Activated CD8-positive, alpha-beta T cell treated with anti-CD3 and anti-CD28 coated beads for 36 hours (primary cell): ENCODE measurements around the gene IDUA. TPM values are rescaled to one million over a fixed set of nuclear protein-coding genes. Genes with fewer than 3 reads are reported as not detected.

ENCODE experiments used
- ATAC-seq: fragments of 200-7000 bp; cut with Tn5 transposase; one replicate; pipeline ENCODE4 v1.10.0; 2021; ENCODE audit warnings: mild to moderate bottlenecking, moderate library complexity
- CTCF ChIA-PET: fragments of 350-600 bp; sonication (Branson Sonifier 250); formaldehyde crosslinking; loops from one replicate; lab custom pipeline; 2021; ENCODE audit warnings: antibody characterized with exemption; lab: Charles Lee
- POLR2A ChIA-PET: fragments of 350-600 bp; sonication (Branson Sonifier 250); formaldehyde crosslinking; loops from one replicate; lab custom pipeline; 2021; ENCODE audit warnings: antibody characterized with exemption; lab: Charles Lee
- DNase-seq: peaks from one replicate; pipeline ENCODE4 v3.0.0-alpha.2; 2020
- H3K27ac Mint-ChIP-seq: one replicate; pipeline ENCODE4 v1.8.0; 2021; ENCODE audit warnings: mild to moderate bottlenecking, mixed read lengths
- H3K27me3 Mint-ChIP-seq: one replicate; pipeline ENCODE4 v1.8.0; 2021; ENCODE audit warnings: mixed read lengths
- H3K36me3 Mint-ChIP-seq: one replicate; pipeline ENCODE4 v1.8.0; 2021; ENCODE audit warnings: low read depth, mixed read lengths
- H3K4me1 Mint-ChIP-seq: one replicate; pipeline ENCODE4 v1.8.0; 2021; ENCODE audit warnings: low read depth, mixed read lengths
- H3K4me3 Mint-ChIP-seq: one replicate; pipeline ENCODE4 v1.8.0; 2021; ENCODE audit warnings: mild to moderate bottlenecking, moderate library complexity, mixed read lengths
- H3K9me3 Mint-ChIP-seq: one replicate; pipeline ENCODE4 v1.8.0; 2021; ENCODE audit warnings: mixed read lengths
- CTCF ChIP-seq: fragments of 200-600 bp; IDR thresholded peaks from one replicate; pipeline ENCODE4 v1.8.0; 2022; ENCODE audit warnings: antibody characterized with exemption, mild to moderate bottlenecking
- intact Hi-C: fragments of 100-400 bp; cut with micrococcal nuclease; formaldehyde crosslinking; loops from one replicate; pipeline ENCODE4 v1.10.0; 2022
- total RNA-seq, 2 experiments: library from RNA; stranded (reverse); gene quantifications; one replicate each; pipeline ENCODE4 v1.2.3, GENCODE V29; 2021

IDUA gene
- total RNA-seq, 2 experiments from 2014 or later, result 4.8 to 5.4 TPM

GRCh38 chr4:1019729-1020470 lies 33.1 kb downstream of the IDUA start:
- CTCF ChIA-PET, result no interaction called here
- DNase-seq (no peak), ATAC-seq (no peak)
- H3K4me1 Mint-ChIP-seq, result no peaks in the 10 kb centered on the region
- POLR2A ChIA-PET, result no interaction called here
- H3K36me3 Mint-ChIP-seq, result no peaks in the 10 kb centered on the region
- no peak overlapping the region for H3K4me3 Mint-ChIP-seq
- intact Hi-C loops, result no loop called here
- H3K9me3 Mint-ChIP-seq, result no peaks in the 10 kb centered on the region
- H3K27ac Mint-ChIP-seq, result no peak overlapping the region
- H3K27me3 Mint-ChIP-seq, result no peaks in the 10 kb centered on the region
- no peak for TF ChIP-seq CTCF

GRCh38 chr4:1021386-1022050 lies 34.7 kb downstream of the IDUA start:
- Mint-ChIP-seq H3K36me3 (peaks cover 11% of the 10 kb centered on the region), H3K27ac (no peak overlapping the region), H3K27me3 (no peaks in the 10 kb centered on the region), H3K4me1 (peaks cover 6% of the 10 kb centered on the region), H3K9me3 (no peaks in the 10 kb centered on the region), H3K4me3 (no peak overlapping the region)
- intact Hi-C loops, result no loop called here
- CTCF ChIA-PET, result no interaction called here
- POLR2A ChIA-PET, result no interaction called here
- no peak for TF ChIP-seq CTCF
- no peak for DNase-seq
- no peak for ATAC-seq

GRCh38 chr4:1022051-1022738 lies 35.4 kb downstream of the IDUA start:
- TF ChIP-seq CTCF, result no peak
- Mint-ChIP-seq H3K4me3 (no peak overlapping the region), H3K9me3 (no peaks in the 10 kb centered on the region), H3K27ac (no peak overlapping the region), H3K4me1 (peaks cover 6% of the 10 kb centered on the region), H3K27me3 (no peaks in the 10 kb centered on the region), H3K36me3 (peaks cover 11% of the 10 kb centered on the region)
- ChIA-PET POLR2A (no interaction called here), CTCF (no interaction called here)
- intact Hi-C loops, result no loop called here
- ATAC-seq (no peak), DNase-seq (no peak)

GRCh38 chr4:1022739-1023066 lies 35.9 kb downstream of the IDUA start:
- ChIA-PET CTCF (no interaction called here), POLR2A (no interaction called here)
- Mint-ChIP-seq H3K27me3 (no peaks in the 10 kb centered on the region), H3K4me1 (peaks cover 6% of the 10 kb centered on the region), H3K27ac (no peak overlapping the region), H3K36me3 (peaks cover 11% of the 10 kb centered on the region), H3K4me3 (no peak overlapping the region), H3K9me3 (no peaks in the 10 kb centered on the region)
- ATAC-seq, result no peak
- no peak for TF ChIP-seq CTCF
- no peak for DNase-seq
- intact Hi-C loops, result no loop called here

GRCh38 chr4:1023075-1023640 lies 36.3 kb downstream of the IDUA start:
- ChIA-PET POLR2A (interaction anchor here (1.0 kb wide), 1 partner anchor 9 kb away, joined by 3 read pairs; no protein-coding TSS in a partner anchor), CTCF (no interaction called here)
- DNase-seq (no peak), ATAC-seq (no peak)
- Mint-ChIP-seq H3K27me3 (no peaks in the 10 kb centered on the region), H3K9me3 (no peaks in the 10 kb centered on the region), H3K36me3 (peaks cover 11% of the 10 kb centered on the region), H3K4me1 (peaks cover 6% of the 10 kb centered on the region), H3K4me3 (no peak overlapping the region), H3K27ac (no peak overlapping the region)
- TF ChIP-seq CTCF, result no peak
- intact Hi-C loops, result no loop called here
